ENCODE measurements around the gene TIAM1.

The TIAM1 gene

GRCh38 chr21:31354604-31355443 is 10.8 kb upstream of the TIAM1 start:
- no peak overlapping the region for H3K4me3 ChIP-seq (ENCODE audit: low read length)
- no peak for TF ChIP-seq CTCF (conservative IDR thresholded peaks at IDR 0.05; ENCODE audit: low read depth, low read length)
- peak; percentile 79 for DNase-seq (ENCODE audit: low read depth)

- TF ChIP-seq CTCF (conservative IDR thresholded peaks at IDR 0.05; ENCODE audit: low read depth, low read length) = no peak
- DNase-seq (ENCODE audit: low read depth) = no peak
Observed at GRCh38 chr21:31354122-31354521, 10.1 kb upstream of the TIAM1 start.

GRCh38 chr21:31352836-31353235 is 8.8 kb upstream of the TIAM1 start:
- no peak overlapping the region for H3K4me3 ChIP-seq (ENCODE audit: low read length)
- DNase-seq (ENCODE audit: low read depth) = no peak
- no peak for TF ChIP-seq CTCF (conservative IDR thresholded peaks at IDR 0.05; ENCODE audit: low read depth, low read length)

More at GRCh38 chr21:31354122-31354521, 10.1 kb upstream of the TIAM1 start:
- H3K4me3 ChIP-seq (ENCODE audit: low read length) = no peak overlapping the region

GRCh38 chr21:31351960-31352359 is 7.9 kb upstream of the TIAM1 start:
- H3K4me3 ChIP-seq (ENCODE audit: low read length) = no peak overlapping the region
- no peak for DNase-seq (ENCODE audit: low read depth)
- TF ChIP-seq CTCF (conservative IDR thresholded peaks at IDR 0.05; ENCODE audit: low read depth, low read length) = no peak

GRCh38 chr21:31351438-31351837 is 7.4 kb upstream of the TIAM1 start:
- no peak overlapping the region for H3K4me3 ChIP-seq (ENCODE audit: low read length)
- TF ChIP-seq CTCF (conservative IDR thresholded peaks at IDR 0.05; ENCODE audit: low read depth, low read length) = no peak
- peak; percentile 39 for DNase-seq (ENCODE audit: low read depth)

- no peak for DNase-seq (ENCODE audit: low read depth)
- no peak for TF ChIP-seq CTCF (conservative IDR thresholded peaks at IDR 0.05; ENCODE audit: low read depth, low read length)
- no peak overlapping the region for H3K4me3 ChIP-seq (ENCODE audit: low read length)
Observed at GRCh38 chr21:31349208-31349607, 5.1 kb upstream of the TIAM1 start.

GRCh38 chr21:31348188-31348587 is 4.1 kb upstream of the TIAM1 start:
- no peak overlapping the region for H3K4me3 ChIP-seq (ENCODE audit: low read length)
- no peak for DNase-seq (ENCODE audit: low read depth)
- no peak for TF ChIP-seq CTCF (conservative IDR thresholded peaks at IDR 0.05; ENCODE audit: low read depth, low read length)

All from retinal pigment epithelial cell (primary cell).